Psoas muscle (tissue), 8 donors: ENCODE data around the gene KRT7. TPM values are rescaled to one million over a fixed set of nuclear protein-coding genes. Genes with fewer than 3 reads are reported as not detected.

ENCODE experiments used
- ATAC-seq, 4 donors: fragments of 200-7000 bp; cut with Tn5 transposase; one replicate each; pipeline ENCODE4 v1.9.1; 2020; ENCODE audit warnings: moderate library complexity in 3 of 4, mild to moderate bottlenecking in 2 of 4
- DNase-seq, 2 donors: peaks; one replicate each; pipeline ENCODE4 v3.0.0-alpha.2; 2020
- H3K27ac ChIP-seq: fragments of 200-600 bp; one replicate; pipeline ENCODE4 v1.8.0; 2022
- H3K27me3 ChIP-seq, 3 donors: fragments of 200-600 bp in 1 of 3; one replicate each; pipeline versions ENCODE4 v1.6.1 to v1.8.0; 2013 to 2022; ENCODE audit warnings: low read length in 2 of 3, mild to moderate bottlenecking in 2 of 3, moderate library complexity in 1 of 3; ENCODE audit not compliant: insufficient read depth in 3 of 3
- H3K36me3 ChIP-seq, 2 donors: fragments of 200-600 bp in 1 of 2; one replicate each; pipeline versions ENCODE4 v1.6.1 to v1.8.0; 2013 to 2022; ENCODE audit warnings: low read depth in 1 of 2, mild to moderate bottlenecking in 1 of 2, moderate library complexity in 1 of 2; ENCODE audit not compliant: insufficient read depth in 1 of 2
- H3K4me1 ChIP-seq: fragments of 200-600 bp; one replicate; pipeline ENCODE4 v1.8.0; 2022
- H3K4me3 ChIP-seq: fragments of 200-600 bp; one replicate; pipeline ENCODE4 v1.8.0; 2022; ENCODE audit warnings: mild to moderate bottlenecking
- H3K9me3 ChIP-seq: fragments of 200-600 bp; one replicate; pipeline ENCODE4 v1.8.0; 2022
- WGBS, 3 donors: extraction: QIAGEN DNeasy Blood & Tissue Kit; methylation state at CpG; one replicate each; pipeline versions ENCODE4 v1.1.6 to v1.1.7; 2013; 5-methylcytosine and 5-hydroxymethylcytosine counted together
- intact Hi-C, 2 donors: fragments of 100-400 bp; cut with DNase I; formaldehyde crosslinking; loops; one replicate each; pipeline versions ENCODE4 v1.11.0 to v1.14.2; 2022
- polyA plus RNA-seq, 3 donors: library from polyadenylated mRNA; stranded (reverse); fragments of 200-250 nt; gene quantifications; one replicate each; pipeline ENCODE4 v1.2.3, GENCODE V29; 2013
- total RNA-seq, 4 donors: library from RNA; stranded (reverse); fragmentation: NEBNext Ultra II Directional in 2 of 4; extraction: Animal tissue kit (Norgen Biotek cat#: 25700) in 2 of 4; gene quantifications; one replicate each; pipeline versions ENCODE4 v1.2.1 to v1.2.4, GENCODE V29; 2021 to 2023
- TF ChIP-seq, protein P1 (sequence below): fragments of 200-600 bp; IDR thresholded peaks from one replicate; pipeline ENCODE4 v1.8.0; 2022; ENCODE audit warnings: antibody characterized with exemption
- donor health status: healthy with polysubstance abuse.
- donor health status: DM: no; HTN: no; CAD: no; lungs with moderate emphysema.
- donor health status: Bipolar disorder and iron deficiency.
- donor health status: healthy.
- donor health status: DM: yes; HTN: yes; CAD: no.
- donor health status: DM: no; HTN: no; CAD: no.
- donor health status: DM: no; HTN: no; CAD: no.
- donor health status: DM: yes; HTN: yes; CAD: no.

The KRT7 gene
- total and polyA plus RNA-seq, 7 donors: 0.39 to 3.9 (median 1.6) TPM

GRCh38 chr12:52216807-52217206 lies 16.2 kb upstream of the KRT7 start:
- 4 to 29% (median 6%) methylated on average over 1 of the region's 1 CpG for WGBS, 3 donors
- DNase-seq: no peak
- Histone ChIP-seq H3K4me1 (peaks cover 4% of the 10 kb centered on the region), H3K9me3 (no peaks in the 10 kb centered on the region), H3K36me3 (no peaks in the 10 kb centered on the region), H3K4me3 (no peak overlapping the region), H3K27ac (no peak overlapping the region), H3K27me3 (peaks cover 0 to 8% (median 0%) of the 10 kb centered on the region in 3 donors)
- peak in 2 of 4 donors; percentile 25 to 32 for ATAC-seq
- intact Hi-C loops: no loop called here
- TF ChIP-seq, protein P1, sequence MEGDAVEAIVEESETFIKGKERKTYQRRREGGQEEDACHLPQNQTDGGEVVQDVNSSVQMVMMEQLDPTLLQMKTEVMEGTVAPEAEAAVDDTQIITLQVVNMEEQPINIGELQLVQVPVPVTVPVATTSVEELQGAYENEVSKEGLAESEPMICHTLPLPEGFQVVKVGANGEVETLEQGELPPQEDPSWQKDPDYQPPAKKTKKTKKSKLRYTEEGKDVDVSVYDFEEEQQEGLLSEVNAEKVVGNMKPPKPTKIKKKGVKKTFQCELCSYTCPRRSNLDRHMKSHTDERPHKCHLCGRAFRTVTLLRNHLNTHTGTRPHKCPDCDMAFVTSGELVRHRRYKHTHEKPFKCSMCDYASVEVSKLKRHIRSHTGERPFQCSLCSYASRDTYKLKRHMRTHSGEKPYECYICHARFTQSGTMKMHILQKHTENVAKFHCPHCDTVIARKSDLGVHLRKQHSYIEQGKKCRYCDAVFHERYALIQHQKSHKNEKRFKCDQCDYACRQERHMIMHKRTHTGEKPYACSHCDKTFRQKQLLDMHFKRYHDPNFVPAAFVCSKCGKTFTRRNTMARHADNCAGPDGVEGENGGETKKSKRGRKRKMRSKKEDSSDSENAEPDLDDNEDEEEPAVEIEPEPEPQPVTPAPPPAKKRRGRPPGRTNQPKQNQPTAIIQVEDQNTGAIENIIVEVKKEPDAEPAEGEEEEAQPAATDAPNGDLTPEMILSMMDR: no peak

- DNase-seq (peak in 1 of 2 donors; percentile 44), ATAC-seq (peak in 1 of 4 donors; percentile 8)
- peaks cover 0 to 12% (median 0%) of the 10 kb centered on the region in 3 donors for H3K27me3 ChIP-seq
- peaks cover 4% of the 10 kb centered on the region for H3K4me1 ChIP-seq
- intact Hi-C loops: no loop called here
- TF ChIP-seq, protein P1: no peak
- H3K9me3 ChIP-seq: no peaks in the 10 kb centered on the region
- WGBS, 3 donors: 35 to 38% (median 36%) methylated on average over 5 of the region's 5 CpGs
- no peak overlapping the region for H3K4me3 ChIP-seq
- no peaks in the 10 kb centered on the region for H3K36me3 ChIP-seq
- H3K27ac ChIP-seq: no peak overlapping the region
Observed at GRCh38 chr12:52217223-52217622, 15.8 kb upstream of the KRT7 start.

GRCh38 chr12:52218001-52218400 lies 15.0 kb upstream of the KRT7 start:
- intact Hi-C loops: no loop called here
- Histone ChIP-seq H3K4me1 (peaks cover 4% of the 10 kb centered on the region), H3K4me3 (no peak overlapping the region), H3K9me3 (no peaks in the 10 kb centered on the region), H3K27ac (no peak overlapping the region), H3K36me3 (no peaks in the 10 kb centered on the region), H3K27me3 (peaks cover 0 to 19% (median 0%) of the 10 kb centered on the region in 3 donors)
- TF ChIP-seq, protein P1: no peak
- DNase-seq: no peak
- WGBS, 3 donors: 79 to 84% (median 82%) methylated on average over 4 of the region's 4 CpGs
- no peak for ATAC-seq

DNA sequence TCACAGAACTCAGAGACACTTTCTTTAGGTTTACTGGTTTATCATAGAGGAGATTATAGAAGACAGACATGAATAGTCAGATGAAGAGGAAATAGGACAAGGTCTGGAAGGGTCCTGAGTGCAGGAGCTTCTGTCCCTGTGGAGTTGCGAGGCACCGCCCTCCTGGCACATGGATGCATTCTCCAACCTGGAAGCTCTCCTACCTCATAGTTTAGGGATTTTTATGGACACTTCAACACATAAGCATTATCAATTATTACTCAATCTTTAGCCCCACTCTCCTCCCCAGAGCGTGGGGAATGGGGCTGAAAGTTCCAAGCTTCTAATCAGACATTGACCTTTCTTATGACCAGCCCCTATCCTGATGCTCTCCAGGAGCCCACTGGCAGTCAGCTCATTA lies 12.6 kb upstream of the KRT7 start:
- H3K9me3 ChIP-seq: no peaks in the 10 kb centered on the region
- H3K36me3 ChIP-seq: no peaks in the 10 kb centered on the region
- DNase-seq (no peak), ATAC-seq (no peak)
- H3K4me1 ChIP-seq: peaks cover 4% of the 10 kb centered on the region
- H3K27me3 ChIP-seq: peaks cover 0 to 27% (median 0%) of the 10 kb centered on the region in 3 donors
- no peak overlapping the region for H3K27ac ChIP-seq
- intact Hi-C loops: loop anchor here in 1 of 2 donors (5.0 kb wide), 1 partner anchor 57 kb away; no protein-coding TSS in a partner anchor
- H3K4me3 ChIP-seq: no peak overlapping the region
- TF ChIP-seq, protein P1: no peak
- 97 to 98% (median 97%) methylated on average over 3 of the region's 3 CpGs for WGBS, 3 donors
